H9 (cell line): ENCODE data around the gene ARID1B. TPM values are rescaled to one million over a fixed set of nuclear protein-coding genes. Genes with fewer than 3 reads are reported as not detected.

ENCODE experiments used
- DNase-seq: peaks from one replicate; pipeline ENCODE4 v3.0.0-alpha.2; 2017
- H2AFZ ChIP-seq: one replicate; pipeline ENCODE4 v1.6.1; 2013; ENCODE audit warnings: mild to moderate bottlenecking, low read length, control low read depth, moderate library complexity
- H2AK5ac ChIP-seq: 2 replicates; pipeline ENCODE4 v1.6.1; 2013; ENCODE audit warnings: low read length, control low read depth, mixed read lengths; ENCODE audit not compliant: insufficient read length
- H2BK120ac ChIP-seq: one replicate; pipeline ENCODE4 v1.6.1; 2013; ENCODE audit warnings: low read depth, mild to moderate bottlenecking, low read length, control low read depth, inconsistent platforms; ENCODE audit not compliant: poor library complexity, severe bottlenecking
- H2BK12ac ChIP-seq: 2 replicates; pipeline ENCODE4 v1.6.1; 2013; ENCODE audit warnings: low read length, control low read depth, mixed read lengths, low read depth; ENCODE audit not compliant: insufficient read length
- H2BK15ac ChIP-seq: 2 replicates; pipeline ENCODE4 v1.6.1; 2013; ENCODE audit warnings: low read depth, low read length, control low read depth
- H2BK20ac ChIP-seq: one replicate; pipeline ENCODE4 v1.6.1; 2013; ENCODE audit warnings: low read depth, mild to moderate bottlenecking, low read length, control low read depth, inconsistent platforms; ENCODE audit not compliant: poor library complexity, severe bottlenecking
- H2BK5ac ChIP-seq: 2 replicates; pipeline ENCODE4 v1.6.1; 2013; ENCODE audit warnings: low read length, control low read depth, mixed read lengths; ENCODE audit not compliant: insufficient read length
- H3K14ac ChIP-seq: 2 replicates; pipeline ENCODE4 v1.6.1; 2013; ENCODE audit warnings: low read length, control low read depth; ENCODE audit not compliant: insufficient read depth
- H3K18ac ChIP-seq: 2 replicates; pipeline ENCODE4 v1.6.1; 2013; ENCODE audit warnings: low read depth, mild to moderate bottlenecking, mixed read lengths, low read length, control low read depth; ENCODE audit not compliant: insufficient read length
- H3K23ac ChIP-seq: 2 replicates; pipeline ENCODE4 v1.6.1; 2013; ENCODE audit warnings: low read length, control low read depth, mixed read lengths, low read depth; ENCODE audit not compliant: insufficient read length
- H3K23me2 ChIP-seq: 2 replicates; pipeline ENCODE4 v1.6.1; 2013; ENCODE audit warnings: low read depth, mild to moderate bottlenecking, mixed read lengths, low read length, control low read depth; ENCODE audit not compliant: insufficient read length, poor library complexity, severe bottlenecking
- H3K27ac ChIP-seq: 2 replicates; pipeline ENCODE4 v1.5.1; 2013; ENCODE audit warnings: low read length, control low read depth, mixed read lengths, low read depth; ENCODE audit not compliant: insufficient read length
- H3K27me3 ChIP-seq: 2 replicates; pipeline ENCODE4 v1.6.1; 2013; ENCODE audit warnings: low read length, control low read depth, inconsistent platforms; ENCODE audit not compliant: insufficient read depth
- H3K4ac ChIP-seq: 2 replicates; pipeline ENCODE4 v1.6.1; 2013; ENCODE audit warnings: low read depth, mild to moderate bottlenecking, control low read depth, inconsistent platforms, low read length, moderate library complexity
- H3K4me1 ChIP-seq: 2 replicates; pipeline ENCODE4 v1.6.1; 2013; ENCODE audit warnings: low read length, control low read depth, inconsistent platforms; ENCODE audit not compliant: insufficient read depth
- H3K4me2 ChIP-seq: 2 replicates; pipeline ENCODE4 v1.6.1; 2013; ENCODE audit warnings: low read length, control low read depth, mixed read lengths; ENCODE audit not compliant: insufficient read length, insufficient read depth
- H3K56ac ChIP-seq: 2 replicates; pipeline ENCODE4 v1.6.1; 2013; ENCODE audit warnings: low read depth, mild to moderate bottlenecking, mixed read lengths, low read length, control low read depth; ENCODE audit not compliant: insufficient read length
- H3K79me1 ChIP-seq: 2 replicates; pipeline ENCODE4 v1.6.1; 2013; ENCODE audit warnings: low read depth, mild to moderate bottlenecking, moderate library complexity, low read length, control low read depth, inconsistent platforms; ENCODE audit not compliant: insufficient read depth, poor library complexity, severe bottlenecking
- H3K79me2 ChIP-seq: 2 replicates; pipeline ENCODE4 v1.6.1; 2013; ENCODE audit warnings: low read length, control low read depth, inconsistent platforms; ENCODE audit not compliant: insufficient read depth
- H3K9ac ChIP-seq: 2 replicates; pipeline ENCODE4 v1.6.1; 2013; ENCODE audit warnings: low read length, control low read depth, mixed read lengths; ENCODE audit not compliant: insufficient read length; ENCODE audit errors: extremely low read depth
- H3K9me3 ChIP-seq: one replicate; pipeline ENCODE4 v1.6.1; 2013; ENCODE audit warnings: low read depth, low read length, inconsistent platforms; ENCODE audit not compliant: control insufficient read depth
- H3T11ph ChIP-seq: one replicate; pipeline ENCODE4 v1.6.1; 2013; ENCODE audit warnings: mild to moderate bottlenecking, low read length, control low read depth, inconsistent platforms
- H4K20me1 ChIP-seq: one replicate; pipeline ENCODE4 v1.6.1; 2013; ENCODE audit not compliant: control insufficient read depth, insufficient read length, insufficient read depth
- H4K5ac ChIP-seq: 2 replicates; pipeline ENCODE4 v1.6.1; 2013; ENCODE audit warnings: low read depth, mild to moderate bottlenecking, mixed read lengths, low read length, control low read depth; ENCODE audit not compliant: insufficient read length
- H4K8ac ChIP-seq: replicated peaks from 2 replicates; pipeline ENCODE4 v1.6.1; 2013; ENCODE audit warnings: low read length, control low read depth, mixed read lengths, low read depth; ENCODE audit not compliant: insufficient read length
- H4K91ac ChIP-seq: 2 replicates; pipeline ENCODE4 v1.6.1; 2013; ENCODE audit warnings: low read depth, mild to moderate bottlenecking, moderate library complexity, mixed read lengths, low read length, control low read depth; ENCODE audit not compliant: insufficient read length
- H3K27ac Mint-ChIP-seq, 3 experiments: 2 replicates in 2 of 3; 3 replicates in 1 of 3; pipeline ENCODE4 v1.8.0; 2020 to 2021; ENCODE audit warnings: mixed read lengths in 3 of 3, mild to moderate bottlenecking in 1 of 3, moderate library complexity in 1 of 3
- H3K27me3 Mint-ChIP-seq: 2 replicates; pipeline ENCODE4 v1.8.0; 2021; ENCODE audit warnings: low read depth, mild to moderate bottlenecking, moderate library complexity, mixed read lengths
- H3K36me3 Mint-ChIP-seq, 3 experiments: 2 replicates in 2 of 3; 3 replicates in 1 of 3; pipeline ENCODE4 v1.8.0; 2020 to 2021; ENCODE audit warnings: low read depth in 3 of 3, mixed read lengths in 3 of 3; ENCODE audit not compliant: insufficient read depth in 1 of 3
- H3K4me1 Mint-ChIP-seq, 2 experiments: 2 replicates each; pipeline ENCODE4 v1.8.0; 2020; ENCODE audit warnings: mixed read lengths in 2 of 2
- H3K4me3 Mint-ChIP-seq, 2 experiments: 2 replicates in 1 of 2; 3 replicates in 1 of 2; pipeline ENCODE4 v1.8.0; 2020 to 2021; ENCODE audit warnings: mild to moderate bottlenecking in 2 of 2, mixed read lengths in 2 of 2, moderate library complexity in 1 of 2
- H3K9me3 Mint-ChIP-seq, 2 experiments: 2 replicates in 1 of 2; 3 replicates in 1 of 2; pipeline ENCODE4 v1.8.0; 2020; ENCODE audit warnings: mild to moderate bottlenecking in 2 of 2, mixed read lengths in 2 of 2, moderate library complexity in 1 of 2
- WGBS: extraction: QIAGEN DNeasy Blood & Tissue Kit; methylation state at CpG from one replicate; pipeline ENCODE4 v1.1.7; 2013; ENCODE audit warnings: missing lambda C conversion rate, low lambda C conversion rate, mixed read lengths; ENCODE audit not compliant: insufficient read length; ENCODE audit errors: extremely low coverage; 5-methylcytosine and 5-hydroxymethylcytosine counted together
- total RNA-seq: library from RNA; stranded (reverse); gene quantifications from 2 replicates; pipeline ENCODE4 v1.2.1, GENCODE V29; 2021
- TF ChIP-seq, protein P1 (sequence below): fragments of 200-600 bp; sonication (generic); conservative IDR thresholded peaks from 3 replicates; pipeline ENCODE4 v1.8.0; 2021; ENCODE audit warnings: antibody characterized with exemption, mild to moderate bottlenecking

The ARID1B gene
- total RNA-seq, 1 experiment from 2014 or later: 88.2 TPM

DNA sequence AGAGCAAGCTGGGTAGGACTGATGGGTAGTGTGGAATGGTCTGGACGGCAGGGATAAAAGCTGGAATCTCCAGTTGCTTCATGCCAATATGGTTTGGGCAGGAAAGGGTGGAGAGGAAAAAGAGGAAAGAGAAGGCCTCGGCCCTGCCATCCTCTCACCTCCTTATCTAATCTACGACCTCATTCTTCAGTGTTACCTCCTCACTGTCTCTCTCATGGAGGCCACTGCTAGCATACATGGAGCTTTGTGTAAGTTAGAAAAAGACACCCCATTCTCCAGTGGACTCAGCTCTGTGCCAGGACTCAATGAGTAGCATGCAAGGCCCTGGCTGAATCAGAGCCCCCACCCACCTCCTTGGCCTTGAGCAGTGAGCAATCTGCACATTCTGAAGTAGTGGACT, 6.1 kb upstream of the ARID1B start:
- Histone ChIP-seq H4K8ac (no peak overlapping the region), H3K9ac (no peak overlapping the region), H3K4me2 (no peak overlapping the region), H2BK12ac (no peak overlapping the region), H4K20me1 (no peaks in the 10 kb centered on the region), H2AK5ac (no peak overlapping the region), H4K91ac (no peak overlapping the region), H3K23me2 (no peaks in the 10 kb centered on the region), H3K79me2 (no peaks in the 10 kb centered on the region), H3K27ac (no peak overlapping the region), H2BK15ac (no peak overlapping the region), H2BK5ac (no peak overlapping the region), H4K5ac (no peak overlapping the region), H3K18ac (no peak overlapping the region), H3K79me1 (no peaks in the 10 kb centered on the region), H3K27me3 (no peaks in the 10 kb centered on the region), H3K4ac (no peak overlapping the region), H3K9me3 (no peaks in the 10 kb centered on the region), H2BK20ac (no peak overlapping the region), H3K23ac (no peak overlapping the region), H2BK120ac (no peak overlapping the region), H3T11ph (no peak overlapping the region), H3K4me1 (peaks cover 4% of the 10 kb centered on the region; the same call in 1 of the 2 replicates), H3K56ac (no peak overlapping the region), H2AFZ (no peak overlapping the region), H3K14ac (no peak overlapping the region)
- H3K27me3 Mint-ChIP-seq: peaks cover 2% of the 10 kb centered on the region; the same call in 1 of the 2 replicates
- DNase-seq: no peak
- H3K4me3 Mint-ChIP-seq: no peak overlapping the region
- no peaks in the 10 kb centered on the region for H3K9me3 Mint-ChIP-seq
- TF ChIP-seq, protein P1, sequence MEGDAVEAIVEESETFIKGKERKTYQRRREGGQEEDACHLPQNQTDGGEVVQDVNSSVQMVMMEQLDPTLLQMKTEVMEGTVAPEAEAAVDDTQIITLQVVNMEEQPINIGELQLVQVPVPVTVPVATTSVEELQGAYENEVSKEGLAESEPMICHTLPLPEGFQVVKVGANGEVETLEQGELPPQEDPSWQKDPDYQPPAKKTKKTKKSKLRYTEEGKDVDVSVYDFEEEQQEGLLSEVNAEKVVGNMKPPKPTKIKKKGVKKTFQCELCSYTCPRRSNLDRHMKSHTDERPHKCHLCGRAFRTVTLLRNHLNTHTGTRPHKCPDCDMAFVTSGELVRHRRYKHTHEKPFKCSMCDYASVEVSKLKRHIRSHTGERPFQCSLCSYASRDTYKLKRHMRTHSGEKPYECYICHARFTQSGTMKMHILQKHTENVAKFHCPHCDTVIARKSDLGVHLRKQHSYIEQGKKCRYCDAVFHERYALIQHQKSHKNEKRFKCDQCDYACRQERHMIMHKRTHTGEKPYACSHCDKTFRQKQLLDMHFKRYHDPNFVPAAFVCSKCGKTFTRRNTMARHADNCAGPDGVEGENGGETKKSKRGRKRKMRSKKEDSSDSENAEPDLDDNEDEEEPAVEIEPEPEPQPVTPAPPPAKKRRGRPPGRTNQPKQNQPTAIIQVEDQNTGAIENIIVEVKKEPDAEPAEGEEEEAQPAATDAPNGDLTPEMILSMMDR: no peak
- peaks cover 53 to 56% of the 10 kb centered on the region in 2 experiments for H3K4me1 Mint-ChIP-seq
- no peaks in the 10 kb centered on the region for H3K36me3 Mint-ChIP-seq
- no CpG with 5 or more reads among the region's 3 CpGs for WGBS
- no peak overlapping the region; a peak in 1 of 7 replicates for H3K27ac Mint-ChIP-seq
